HepG2 (cell line): ENCODE data around the gene DRAM1.

Experiments
- BRF2 ChIP-seq: sonication (generic); formaldehyde crosslinking; IDR thresholded peaks from 2 replicates; pipeline ENCODE4 v1.8.1; 2022; ENCODE audit warnings: mild to moderate bottlenecking, missing genetic modification reagents
- CREB1 ChIP-seq, 2 experiments: fragments of 450-650 bp in 1 of 2; IDR thresholded peaks; 2 replicates each; pipeline ENCODE4 v1.6.1; 2016 to 2017; ENCODE audit warnings: control low read depth in 1 of 2, mild to moderate bottlenecking in 1 of 2, missing compliant biosample characterization in 1 of 2, missing genetic modification characterization in 1 of 2
- PATZ1 ChIP-seq: sonication (generic); formaldehyde crosslinking; IDR thresholded peaks from 2 replicates; pipeline ENCODE4 v1.4.0; 2020; ENCODE audit warnings: missing genetic modification reagents
- RAD21 ChIP-seq: fragments of 450-650 bp; formaldehyde crosslinking; IDR thresholded peaks from 2 replicates; pipeline ENCODE4 v1.5.0; 2020; ENCODE audit warnings: mild to moderate bottlenecking
- SMAD1 ChIP-seq: sonication (generic); formaldehyde crosslinking; IDR thresholded peaks from 2 replicates; pipeline ENCODE4 v1.4.0; 2020; ENCODE audit warnings: missing genetic modification reagents, low read depth, mild to moderate bottlenecking, borderline replicate concordance
- ZNF12 ChIP-seq: sonication (generic); formaldehyde crosslinking; IDR thresholded peaks from 2 replicates; pipeline ENCODE4 v1.5.0; 2020; ENCODE audit warnings: missing genetic modification reagents
- ZNF274 ChIP-seq: sonication (generic); formaldehyde crosslinking; IDR thresholded peaks from 2 replicates; pipeline ENCODE4 v1.5.1; 2020; ENCODE audit warnings: mild to moderate bottlenecking, missing genetic modification reagents
- ZNF569 ChIP-seq: sonication (generic); formaldehyde crosslinking; IDR thresholded peaks from 2 replicates; pipeline ENCODE4 v1.5.0; 2020; ENCODE audit warnings: mild to moderate bottlenecking, missing genetic modification reagents, moderate library complexity, borderline replicate concordance
- TF ChIP-seq, protein P1 (sequence below): sonication (generic); formaldehyde crosslinking; IDR thresholded peaks from 2 replicates; pipeline ENCODE4 v1.5.0; 2020; ENCODE audit warnings: mild to moderate bottlenecking, missing genetic modification reagents, moderate library complexity
- TF ChIP-seq, protein P2 (sequence below): sonication (generic); formaldehyde crosslinking; IDR thresholded peaks from 2 replicates; pipeline ENCODE4 v1.5.1; 2020; ENCODE audit warnings: missing genetic modification reagents, mild to moderate bottlenecking, borderline replicate concordance
- TF ChIP-seq, protein P3 (sequence below): sonication (generic); formaldehyde crosslinking; IDR thresholded peaks from 2 replicates; pipeline ENCODE4 v1.4.0; 2020; ENCODE audit warnings: missing genetic modification reagents
- TF ChIP-seq, protein P4 (sequence below): IDR thresholded peaks from 2 replicates; pipeline ENCODE4 v1.6.1; 2012; ENCODE audit warnings: inconsistent platforms
- TF ChIP-seq, protein P5 (sequence below): sonication (generic); formaldehyde crosslinking; IDR thresholded peaks from 2 replicates; pipeline ENCODE4 v1.4.0; 2020; ENCODE audit warnings: missing genetic modification reagents; ENCODE audit errors: not compliant biosample characterization

DNA sequence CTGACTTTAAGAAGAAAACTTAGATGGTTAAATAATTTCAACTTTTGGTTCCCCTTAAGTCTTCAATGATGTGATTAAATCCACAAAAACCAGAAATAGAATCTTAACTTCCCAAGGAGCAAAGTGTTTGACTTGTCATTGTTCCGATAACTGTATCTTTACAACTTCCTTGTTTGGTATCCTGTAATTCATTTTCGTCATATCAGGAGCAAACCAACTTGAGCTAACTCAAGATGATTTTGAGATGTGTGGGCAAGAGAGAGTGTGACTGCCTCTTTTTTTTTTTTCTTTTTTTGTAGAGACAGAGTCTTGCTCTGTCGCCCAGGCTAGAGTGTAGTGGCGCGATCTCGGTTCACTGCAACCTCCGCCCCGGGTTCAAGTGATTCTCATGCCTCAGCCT lies 25.3 kb downstream of the DRAM1 start:
- TF ChIP-seq ZNF274 (no peak), ZNF12 (CRISPR knock-in tag) (no peak), CREB1 (IDR thresholded peaks at IDR 0.05) (no peak), CREB1 (CRISPR knock-in tag; IDR thresholded peaks at IDR 0.05) (no peak), SMAD1 (CRISPR knock-in tag) (no peak), RAD21 (CRISPR knock-in tag) (no peak), BRF2 (no peak), PATZ1 (CRISPR knock-in tag) (no peak), ZNF569 (CRISPR knock-in tag) (no peak)
- TF ChIP-seq, protein P1, sequence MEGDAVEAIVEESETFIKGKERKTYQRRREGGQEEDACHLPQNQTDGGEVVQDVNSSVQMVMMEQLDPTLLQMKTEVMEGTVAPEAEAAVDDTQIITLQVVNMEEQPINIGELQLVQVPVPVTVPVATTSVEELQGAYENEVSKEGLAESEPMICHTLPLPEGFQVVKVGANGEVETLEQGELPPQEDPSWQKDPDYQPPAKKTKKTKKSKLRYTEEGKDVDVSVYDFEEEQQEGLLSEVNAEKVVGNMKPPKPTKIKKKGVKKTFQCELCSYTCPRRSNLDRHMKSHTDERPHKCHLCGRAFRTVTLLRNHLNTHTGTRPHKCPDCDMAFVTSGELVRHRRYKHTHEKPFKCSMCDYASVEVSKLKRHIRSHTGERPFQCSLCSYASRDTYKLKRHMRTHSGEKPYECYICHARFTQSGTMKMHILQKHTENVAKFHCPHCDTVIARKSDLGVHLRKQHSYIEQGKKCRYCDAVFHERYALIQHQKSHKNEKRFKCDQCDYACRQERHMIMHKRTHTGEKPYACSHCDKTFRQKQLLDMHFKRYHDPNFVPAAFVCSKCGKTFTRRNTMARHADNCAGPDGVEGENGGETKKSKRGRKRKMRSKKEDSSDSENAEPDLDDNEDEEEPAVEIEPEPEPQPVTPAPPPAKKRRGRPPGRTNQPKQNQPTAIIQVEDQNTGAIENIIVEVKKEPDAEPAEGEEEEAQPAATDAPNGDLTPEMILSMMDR (CRISPR knock-in tag), result no peak
- TF ChIP-seq, protein P2, sequence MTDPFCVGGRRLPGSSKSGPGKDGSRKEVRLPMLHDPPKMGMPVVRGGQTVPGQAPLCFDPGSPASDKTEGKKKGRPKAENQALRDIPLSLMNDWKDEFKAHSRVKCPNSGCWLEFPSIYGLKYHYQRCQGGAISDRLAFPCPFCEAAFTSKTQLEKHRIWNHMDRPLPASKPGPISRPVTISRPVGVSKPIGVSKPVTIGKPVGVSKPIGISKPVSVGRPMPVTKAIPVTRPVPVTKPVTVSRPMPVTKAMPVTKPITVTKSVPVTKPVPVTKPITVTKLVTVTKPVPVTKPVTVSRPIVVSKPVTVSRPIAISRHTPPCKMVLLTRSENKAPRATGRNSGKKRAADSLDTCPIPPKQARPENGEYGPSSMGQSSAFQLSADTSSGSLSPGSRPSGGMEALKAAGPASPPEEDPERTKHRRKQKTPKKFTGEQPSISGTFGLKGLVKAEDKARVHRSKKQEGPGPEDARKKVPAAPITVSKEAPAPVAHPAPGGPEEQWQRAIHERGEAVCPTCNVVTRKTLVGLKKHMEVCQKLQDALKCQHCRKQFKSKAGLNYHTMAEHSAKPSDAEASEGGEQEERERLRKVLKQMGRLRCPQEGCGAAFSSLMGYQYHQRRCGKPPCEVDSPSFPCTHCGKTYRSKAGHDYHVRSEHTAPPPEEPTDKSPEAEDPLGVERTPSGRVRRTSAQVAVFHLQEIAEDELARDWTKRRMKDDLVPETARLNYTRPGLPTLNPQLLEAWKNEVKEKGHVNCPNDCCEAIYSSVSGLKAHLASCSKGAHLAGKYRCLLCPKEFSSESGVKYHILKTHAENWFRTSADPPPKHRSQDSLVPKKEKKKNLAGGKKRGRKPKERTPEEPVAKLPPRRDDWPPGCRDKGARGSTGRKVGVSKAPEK, result no peak
- TF ChIP-seq, protein P3, sequence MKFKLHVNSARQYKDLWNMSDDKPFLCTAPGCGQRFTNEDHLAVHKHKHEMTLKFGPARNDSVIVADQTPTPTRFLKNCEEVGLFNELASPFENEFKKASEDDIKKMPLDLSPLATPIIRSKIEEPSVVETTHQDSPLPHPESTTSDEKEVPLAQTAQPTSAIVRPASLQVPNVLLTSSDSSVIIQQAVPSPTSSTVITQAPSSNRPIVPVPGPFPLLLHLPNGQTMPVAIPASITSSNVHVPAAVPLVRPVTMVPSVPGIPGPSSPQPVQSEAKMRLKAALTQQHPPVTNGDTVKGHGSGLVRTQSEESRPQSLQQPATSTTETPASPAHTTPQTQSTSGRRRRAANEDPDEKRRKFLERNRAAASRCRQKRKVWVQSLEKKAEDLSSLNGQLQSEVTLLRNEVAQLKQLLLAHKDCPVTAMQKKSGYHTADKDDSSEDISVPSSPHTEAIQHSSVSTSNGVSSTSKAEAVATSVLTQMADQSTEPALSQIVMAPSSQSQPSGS (CRISPR knock-in tag), result no peak
- TF ChIP-seq, protein P4, sequence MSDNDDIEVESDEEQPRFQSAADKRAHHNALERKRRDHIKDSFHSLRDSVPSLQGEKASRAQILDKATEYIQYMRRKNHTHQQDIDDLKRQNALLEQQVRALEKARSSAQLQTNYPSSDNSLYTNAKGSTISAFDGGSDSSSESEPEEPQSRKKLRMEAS, result no peak
- TF ChIP-seq, protein P5, sequence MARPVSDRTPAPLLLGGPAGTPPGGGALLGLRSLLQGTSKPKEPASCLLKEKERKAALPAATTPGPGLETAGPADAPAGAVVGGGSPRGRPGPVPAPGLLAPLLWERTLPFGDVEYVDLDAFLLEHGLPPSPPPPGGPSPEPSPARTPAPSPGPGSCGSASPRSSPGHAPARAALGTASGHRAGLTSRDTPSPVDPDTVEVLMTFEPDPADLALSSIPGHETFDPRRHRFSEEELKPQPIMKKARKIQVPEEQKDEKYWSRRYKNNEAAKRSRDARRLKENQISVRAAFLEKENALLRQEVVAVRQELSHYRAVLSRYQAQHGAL (CRISPR knock-in tag), result no peak
